ENCODE results near the gene FNBP1. TPM values are rescaled to one million over a fixed set of nuclear protein-coding genes. Genes with fewer than 3 reads are reported as not detected.
"Not testable (repeated sequence)": the region's sequence is repeated elsewhere in the genome, so short reads cannot be mapped to it uniquely, and the experiment has no call there.

FNBP1 gene
- total RNA-seq, 1 donor from 2014 or later: 12.1 TPM

DNA sequence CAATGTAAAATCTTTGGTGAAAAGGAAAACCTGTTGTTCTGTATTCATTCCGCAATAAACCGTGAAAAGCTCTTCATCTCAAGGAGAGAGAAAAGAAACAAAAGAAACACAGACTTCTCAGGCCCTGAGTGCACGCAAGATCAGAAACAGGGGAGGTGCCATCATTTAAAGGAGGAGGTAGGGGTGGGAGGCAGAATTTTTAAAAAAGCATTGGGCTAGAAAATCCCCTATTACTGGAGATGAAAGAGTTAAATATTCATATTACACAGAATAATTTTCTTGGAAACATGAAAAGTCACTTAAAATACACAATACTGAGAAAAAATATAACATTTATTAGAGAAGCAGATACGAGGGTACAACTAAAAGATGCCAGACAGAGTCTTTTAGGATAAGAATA is 151.4 kb downstream of the FNBP1 start:
- no peak for DNase-seq (ENCODE audit: low read depth)
- H3K27me3 ChIP-seq (ENCODE audit: control insufficient read depth, insufficient read depth, low read length): no peaks in the 10 kb centered on the region
- H3K36me3 ChIP-seq (ENCODE audit: control insufficient read depth, insufficient read depth, low read length): no peaks in the 10 kb centered on the region
- TF ChIP-seq, protein P1, sequence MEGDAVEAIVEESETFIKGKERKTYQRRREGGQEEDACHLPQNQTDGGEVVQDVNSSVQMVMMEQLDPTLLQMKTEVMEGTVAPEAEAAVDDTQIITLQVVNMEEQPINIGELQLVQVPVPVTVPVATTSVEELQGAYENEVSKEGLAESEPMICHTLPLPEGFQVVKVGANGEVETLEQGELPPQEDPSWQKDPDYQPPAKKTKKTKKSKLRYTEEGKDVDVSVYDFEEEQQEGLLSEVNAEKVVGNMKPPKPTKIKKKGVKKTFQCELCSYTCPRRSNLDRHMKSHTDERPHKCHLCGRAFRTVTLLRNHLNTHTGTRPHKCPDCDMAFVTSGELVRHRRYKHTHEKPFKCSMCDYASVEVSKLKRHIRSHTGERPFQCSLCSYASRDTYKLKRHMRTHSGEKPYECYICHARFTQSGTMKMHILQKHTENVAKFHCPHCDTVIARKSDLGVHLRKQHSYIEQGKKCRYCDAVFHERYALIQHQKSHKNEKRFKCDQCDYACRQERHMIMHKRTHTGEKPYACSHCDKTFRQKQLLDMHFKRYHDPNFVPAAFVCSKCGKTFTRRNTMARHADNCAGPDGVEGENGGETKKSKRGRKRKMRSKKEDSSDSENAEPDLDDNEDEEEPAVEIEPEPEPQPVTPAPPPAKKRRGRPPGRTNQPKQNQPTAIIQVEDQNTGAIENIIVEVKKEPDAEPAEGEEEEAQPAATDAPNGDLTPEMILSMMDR (IDR thresholded peaks at IDR 0.05; ENCODE audit: insufficient read depth, low read length, poor library complexity, severe bottlenecking): no peak
- H3K4me3 ChIP-seq (ENCODE audit: low read depth, low read length): no peak overlapping the region

DNA sequence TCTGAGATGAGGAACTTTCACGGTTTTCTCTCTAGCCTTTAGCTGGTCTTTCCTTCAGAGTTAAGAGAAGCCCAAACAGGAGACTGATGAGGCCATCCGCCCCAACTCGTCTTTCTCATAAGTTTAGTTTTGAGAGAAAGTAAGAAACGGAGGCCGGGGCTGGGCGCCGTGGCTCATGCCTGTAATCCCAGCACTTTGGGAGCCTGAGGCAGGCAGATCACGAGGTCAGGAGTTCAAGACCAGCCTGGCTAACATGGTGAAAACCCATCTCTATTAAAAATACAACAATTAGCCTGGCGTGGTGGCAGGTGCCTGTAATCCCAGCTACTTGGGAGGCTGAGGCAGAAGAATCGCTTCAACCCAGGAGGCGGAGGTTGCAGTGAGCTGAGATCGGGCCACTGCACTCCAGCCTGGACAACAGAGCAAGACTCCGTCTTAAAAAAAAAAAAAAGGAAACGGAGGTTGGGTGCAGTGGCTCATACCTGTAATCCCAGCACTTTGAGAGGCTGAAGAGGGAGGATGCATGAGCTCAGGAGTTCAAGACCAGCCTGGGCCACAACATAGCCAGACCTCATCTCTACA is 152.2 kb downstream of the FNBP1 start:
- not testable (repeated sequence) for H3K36me3 ChIP-seq (ENCODE audit: control insufficient read depth, insufficient read depth, low read length); H3K27me3 ChIP-seq (ENCODE audit: control insufficient read depth, insufficient read depth, low read length); H3K4me3 ChIP-seq (ENCODE audit: low read depth, low read length); DNase-seq (ENCODE audit: low read depth)

DNA sequence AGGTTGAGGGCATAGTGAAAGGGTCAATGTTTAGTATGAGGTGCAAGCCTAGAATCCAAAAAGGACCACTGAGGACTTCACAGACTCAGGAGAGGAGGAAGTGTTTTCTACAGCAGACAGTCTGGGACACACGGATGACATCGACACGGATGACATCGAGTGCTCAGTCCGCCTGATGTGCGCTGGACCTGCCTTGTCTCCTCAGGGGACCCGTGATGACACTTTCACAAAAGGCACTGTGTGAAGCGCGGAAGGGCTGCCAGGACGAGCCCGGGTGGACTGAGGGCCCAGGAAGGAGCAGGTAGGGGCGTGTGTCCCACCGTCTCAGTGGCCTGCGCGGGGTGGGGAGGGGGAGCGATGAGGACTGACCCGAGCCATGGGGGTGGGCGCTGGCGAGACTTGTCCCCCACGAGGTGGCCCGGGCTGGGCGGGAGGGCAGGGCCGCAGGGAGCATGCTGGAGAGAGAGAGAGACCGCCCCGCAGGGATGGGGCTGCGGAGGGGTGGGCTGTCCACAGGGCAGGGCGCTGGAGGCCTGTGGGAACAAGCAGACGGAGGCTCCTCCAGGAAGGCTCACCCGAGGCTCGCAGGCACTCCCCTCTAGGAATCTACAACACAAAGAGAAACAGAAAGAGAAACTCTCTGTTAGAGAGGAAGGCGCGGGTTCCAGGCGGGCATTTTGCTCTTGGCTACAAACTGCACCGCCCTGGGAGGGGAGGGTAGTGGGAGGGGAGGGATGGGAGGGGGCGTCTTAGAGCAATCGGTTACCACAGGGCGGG is 152.9 kb downstream of the FNBP1 start:
- no peak for DNase-seq (ENCODE audit: low read depth)
- Histone ChIP-seq H3K4me3 (ENCODE audit: low read depth, low read length) (no peak overlapping the region), H3K36me3 (ENCODE audit: control insufficient read depth, insufficient read depth, low read length) (no peaks in the 10 kb centered on the region), H3K27me3 (ENCODE audit: control insufficient read depth, insufficient read depth, low read length) (no peaks in the 10 kb centered on the region)
- TF ChIP-seq, protein P1 (IDR thresholded peaks at IDR 0.05; ENCODE audit: insufficient read depth, low read length, poor library complexity, severe bottlenecking): no peak

DNA sequence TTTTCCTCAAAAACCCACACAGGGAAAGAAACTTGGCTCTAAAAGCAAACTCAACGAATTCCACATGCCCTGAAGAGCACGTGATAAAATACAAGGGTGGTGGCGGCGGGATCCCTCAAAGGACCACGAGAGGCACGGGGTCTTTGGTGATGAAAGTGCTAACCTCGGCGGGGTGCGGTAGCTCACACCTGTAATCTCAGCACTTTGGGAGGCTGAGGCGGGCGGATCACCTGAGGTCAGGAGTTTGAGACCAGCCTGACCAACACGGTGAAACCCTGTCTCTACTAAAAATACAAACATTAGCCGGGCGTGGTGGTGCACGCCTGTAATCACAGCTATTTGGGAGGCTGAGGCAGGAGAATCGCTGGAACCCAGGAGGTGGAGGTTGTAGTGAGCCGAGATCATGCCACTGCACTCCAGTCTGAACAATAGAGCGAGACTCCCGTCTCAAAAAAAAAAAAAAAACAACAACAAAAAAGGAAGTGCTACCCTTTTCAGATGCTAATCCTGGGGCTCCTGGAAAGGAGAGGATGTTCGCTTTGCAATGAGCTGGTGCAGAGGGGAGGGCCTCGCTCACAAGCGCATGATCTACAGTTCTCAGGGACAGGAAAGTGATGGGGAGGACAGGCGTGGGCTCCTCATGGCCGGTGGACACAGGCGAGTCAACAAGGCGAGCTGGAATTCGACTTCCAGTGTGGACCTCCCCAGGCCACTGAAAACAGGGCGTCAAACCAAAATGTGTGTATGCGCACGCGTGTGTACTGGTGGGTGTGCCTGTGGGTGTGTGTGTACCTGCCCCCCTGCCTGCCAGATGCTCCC is 153.7 kb downstream of the FNBP1 start:
- no peaks in the 10 kb centered on the region for H3K36me3 ChIP-seq (ENCODE audit: control insufficient read depth, insufficient read depth, low read length)
- TF ChIP-seq, protein P1 (IDR thresholded peaks at IDR 0.05; ENCODE audit: insufficient read depth, low read length, poor library complexity, severe bottlenecking): no peak
- H3K27me3 ChIP-seq (ENCODE audit: control insufficient read depth, insufficient read depth, low read length): no peaks in the 10 kb centered on the region
- no peak for DNase-seq (ENCODE audit: low read depth)
- no peak overlapping the region for H3K4me3 ChIP-seq (ENCODE audit: low read depth, low read length)

DNA sequence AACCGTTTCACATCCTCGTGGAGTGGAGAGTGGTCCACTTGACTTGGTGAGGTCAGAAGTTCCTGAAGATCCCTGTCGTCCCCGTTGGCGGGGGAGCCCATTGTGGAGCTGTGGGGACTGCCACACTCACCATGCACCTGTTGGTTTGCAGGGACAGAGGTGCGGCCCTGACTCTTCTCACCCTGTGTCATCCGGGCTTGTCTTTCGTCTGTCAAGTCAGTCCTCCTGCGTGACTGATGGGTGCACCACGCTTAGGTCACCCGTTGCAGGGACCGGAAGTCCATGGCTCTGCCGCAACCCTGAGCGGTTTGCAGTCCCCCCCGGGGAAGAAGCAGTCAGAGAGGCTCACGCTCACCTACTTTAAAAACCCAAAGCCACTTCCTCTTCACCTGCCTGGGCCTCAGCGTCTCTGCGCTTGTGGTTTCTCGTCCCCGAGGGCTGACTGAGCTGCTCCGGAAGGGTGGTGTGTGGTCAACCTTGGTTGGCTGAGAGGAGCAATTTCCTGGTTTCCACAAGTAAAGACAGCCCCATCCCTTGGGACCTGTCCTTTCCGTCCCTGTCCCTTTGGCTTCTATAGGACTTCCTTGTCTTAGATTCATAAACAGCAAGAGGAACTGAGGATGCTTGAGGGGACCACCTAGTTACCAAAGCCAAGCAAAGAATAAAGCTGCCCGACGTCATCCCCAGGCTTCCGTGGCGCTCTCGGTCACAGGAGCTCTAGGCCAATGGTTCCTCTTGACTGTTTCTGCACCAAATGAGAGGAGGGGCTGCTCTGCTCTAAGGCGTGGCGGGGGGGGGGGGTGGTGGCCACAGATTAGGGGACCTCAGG is 154.5 kb downstream of the FNBP1 start:
- Histone ChIP-seq H3K27me3 (ENCODE audit: control insufficient read depth, insufficient read depth, low read length) (no peaks in the 10 kb centered on the region), H3K36me3 (ENCODE audit: control insufficient read depth, insufficient read depth, low read length) (no peaks in the 10 kb centered on the region), H3K4me3 (ENCODE audit: low read depth, low read length) (no peak overlapping the region)
- TF ChIP-seq, protein P1 (IDR thresholded peaks at IDR 0.05; ENCODE audit: insufficient read depth, low read length, poor library complexity, severe bottlenecking): no peak
- no peak for DNase-seq (ENCODE audit: low read depth)
